GM12873 (cell line): ENCODE measurements around the gene DPYSL4.

Experiments used
- CTCF ChIP-seq: IDR thresholded peaks from 2 replicates; pipeline ENCODE4 v1.5.1; 2012; ENCODE audit warnings: low read depth, mild to moderate bottlenecking, moderate library complexity, low read length, control low read depth; ENCODE audit not compliant: insufficient read depth; ENCODE audit errors: missing control alignments

The DPYSL4 gene

DNA sequence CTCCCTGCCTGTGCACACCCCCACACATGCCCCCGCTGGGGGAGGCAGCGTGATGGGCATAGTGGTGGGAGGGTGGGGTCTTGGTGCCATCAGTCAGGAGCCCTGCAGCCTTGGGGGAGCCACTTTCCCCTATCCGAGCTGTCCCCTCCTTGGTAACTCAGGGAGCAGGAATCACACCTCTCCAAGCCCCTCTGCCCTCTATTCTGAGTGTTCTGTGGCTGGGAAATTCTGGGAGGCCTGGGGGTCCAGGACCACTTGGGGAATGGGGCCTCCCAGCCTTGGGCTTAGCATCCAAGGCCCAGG, 11.3 kb downstream of the DPYSL4 start:
- no peak for TF ChIP-seq CTCF

- TF ChIP-seq CTCF: no peak
Measured at GRCh38 chr10:132198381-132199181, 11.8 kb downstream of the DPYSL4 start.

GRCh38 chr10:132199268-132199853, 12.6 kb downstream of the DPYSL4 start:
- no peak for TF ChIP-seq CTCF

DNA sequence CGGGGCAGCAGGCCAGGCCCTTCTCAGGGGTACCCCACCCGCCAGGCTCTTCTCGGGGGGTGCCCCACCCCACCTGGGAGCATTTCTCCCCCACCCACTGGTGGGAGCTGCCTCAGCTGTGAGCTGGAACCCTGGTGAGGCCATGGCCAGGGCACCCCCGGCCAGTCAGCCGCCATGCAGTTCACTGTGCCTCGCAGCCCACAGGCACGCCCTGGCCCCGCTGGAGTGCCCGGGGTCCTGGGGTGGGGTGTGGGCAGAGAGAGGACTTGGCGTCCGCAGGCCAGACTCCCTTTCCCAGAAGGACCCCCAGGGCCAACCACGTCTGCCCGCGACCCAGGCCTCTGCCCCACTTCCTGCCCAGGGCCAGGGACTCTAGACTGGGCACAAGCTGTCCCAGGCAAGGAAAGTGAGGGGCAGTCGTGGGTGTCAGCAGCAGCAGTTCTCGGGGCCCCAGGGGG, 13.1 kb downstream of the DPYSL4 start:
- TF ChIP-seq CTCF: no peak

GRCh38 chr10:132200344-132201110, 13.8 kb downstream of the DPYSL4 start:
- no peak for TF ChIP-seq CTCF

DNA sequence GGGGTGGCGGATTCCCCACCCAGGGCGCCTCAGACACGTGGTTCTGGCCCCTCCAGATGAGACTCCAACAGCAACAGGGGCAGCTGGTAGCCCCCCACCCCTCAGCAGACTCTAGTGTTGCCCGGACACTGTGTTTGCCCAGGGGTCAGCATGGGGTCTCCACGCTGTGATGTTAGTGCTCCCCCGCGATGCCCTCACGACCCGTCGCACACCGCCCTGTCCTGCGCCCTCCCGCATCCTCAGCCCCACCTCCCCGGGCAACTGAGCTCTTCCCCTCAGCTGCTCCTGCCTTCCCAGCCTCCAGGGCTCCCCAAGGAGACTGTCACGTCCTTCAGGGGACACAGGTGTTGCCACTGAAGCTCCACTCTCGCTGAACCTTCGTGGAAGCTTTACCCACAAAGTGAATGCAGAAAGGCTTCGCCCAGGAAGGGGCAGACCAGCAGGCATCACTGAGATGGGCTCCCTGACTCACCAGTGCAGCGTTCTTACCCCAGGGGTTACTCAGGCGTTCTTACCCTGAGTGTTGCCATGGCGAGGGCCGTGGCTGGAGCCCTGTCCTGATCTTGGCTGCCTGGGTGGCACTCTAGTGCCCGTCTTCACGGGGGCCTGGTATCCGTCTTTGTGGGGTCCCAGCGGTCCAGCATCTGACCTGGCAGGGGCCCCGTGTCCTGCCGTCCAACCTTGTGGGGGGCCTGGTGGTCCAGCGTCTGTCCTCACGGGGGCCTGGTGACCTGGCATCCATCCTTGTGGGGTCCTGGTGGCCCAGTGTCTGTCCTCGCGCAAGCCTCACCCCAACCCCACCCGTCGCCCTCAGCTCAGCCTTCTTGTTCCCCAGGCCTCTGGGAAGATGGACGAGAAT, 14.6 kb downstream of the DPYSL4 start:
- TF ChIP-seq CTCF: no peak
